Measurements from ENCODE around the gene UIMC1.

The UIMC1 gene

GRCh38 chr5:176865964-176866363 lies 140.6 kb downstream of the UIMC1 start:
- DNase-seq: no peak

- no peak for DNase-seq
Measured at GRCh38 chr5:176864755-176865154, 141.8 kb downstream of the UIMC1 start.

DNA sequence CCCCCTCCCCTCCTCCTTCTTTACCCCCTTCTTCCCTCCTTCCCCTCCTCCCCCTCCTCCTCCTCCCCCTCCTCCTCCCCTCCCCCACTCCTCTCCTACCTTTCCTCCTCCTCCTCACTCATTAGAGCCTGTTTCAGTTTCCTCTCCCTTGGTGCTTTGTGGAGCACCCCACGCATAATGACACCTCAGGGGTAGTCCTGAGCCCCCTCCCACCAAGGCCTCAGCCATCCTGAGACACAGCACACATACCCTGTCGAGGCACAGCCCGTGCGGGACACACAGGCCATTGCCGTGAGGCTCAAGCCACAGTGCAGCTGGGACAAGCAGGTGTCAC lies 142.8 kb downstream of the UIMC1 start:
- no peak for DNase-seq

DNA sequence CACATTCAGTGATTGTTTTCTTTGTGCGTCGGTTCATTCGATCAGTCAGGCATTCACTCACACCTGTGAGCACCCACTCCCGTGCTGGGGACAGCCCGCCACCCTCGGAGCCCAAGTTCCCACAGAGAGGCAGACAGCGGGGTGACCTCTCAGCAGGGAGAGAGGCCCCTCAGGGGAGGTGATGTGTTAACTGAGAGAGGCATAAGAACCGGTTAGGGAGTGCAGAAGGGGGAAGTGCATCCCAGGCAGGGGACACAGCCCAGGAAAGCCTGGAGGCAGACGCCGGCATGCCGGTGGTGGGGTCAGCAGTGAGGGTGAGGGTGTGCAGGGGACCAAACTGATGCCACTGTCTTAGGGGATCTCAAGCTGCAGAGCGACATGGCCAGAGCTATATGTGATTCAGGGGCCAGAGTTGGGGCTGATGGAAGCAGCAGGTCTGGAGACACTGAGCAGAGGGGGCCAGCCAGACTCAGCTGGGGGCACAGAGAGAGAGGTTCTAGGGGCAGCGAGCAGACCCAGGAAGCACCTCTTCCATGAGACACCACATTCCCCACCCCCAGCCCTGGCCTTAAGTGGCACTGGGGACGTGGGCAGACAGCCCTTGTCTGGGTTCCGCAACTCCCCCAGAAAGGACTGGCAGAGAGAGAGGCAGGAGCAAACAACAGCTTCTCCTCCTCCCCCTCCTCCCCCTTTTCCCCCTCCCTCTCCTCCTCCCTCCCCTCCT lies 143.4 kb downstream of the UIMC1 start:
- no peak for DNase-seq

DNA sequence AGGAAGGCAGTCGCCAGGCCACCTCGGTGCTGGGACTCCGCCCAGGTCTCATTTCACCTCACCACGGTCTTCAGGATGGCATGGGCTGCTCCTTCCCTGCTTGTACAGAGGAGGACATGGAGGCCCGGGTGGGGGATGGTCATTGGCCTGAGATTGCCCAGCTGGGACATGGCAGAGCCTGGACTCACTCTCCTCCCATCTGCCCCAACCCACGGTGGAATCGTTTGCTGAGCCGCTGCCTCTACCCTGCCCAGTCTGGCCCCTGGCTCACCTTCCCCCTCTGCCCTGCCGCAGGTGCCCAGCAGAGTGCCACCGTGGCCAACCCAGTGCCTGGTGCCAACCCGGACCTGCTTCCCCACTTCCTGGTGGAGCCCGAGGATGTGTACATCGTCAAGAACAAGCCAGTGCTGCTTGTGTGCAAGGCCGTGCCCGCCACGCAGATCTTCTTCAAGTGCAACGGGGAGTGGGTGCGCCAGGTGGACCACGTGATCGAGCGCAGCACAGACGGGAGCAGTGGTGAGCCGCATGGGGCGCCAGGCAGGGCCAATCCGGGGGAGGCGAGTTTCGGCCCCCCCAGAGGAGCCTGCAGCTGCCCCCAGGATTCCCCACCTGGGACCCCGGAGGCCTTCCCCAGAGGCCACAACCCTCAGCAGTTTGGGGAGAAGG lies 144.1 kb downstream of the UIMC1 start:
- no peak for DNase-seq

GRCh38 chr5:176861276-176861675 lies 145.3 kb downstream of the UIMC1 start:
- no peak for DNase-seq

DNA sequence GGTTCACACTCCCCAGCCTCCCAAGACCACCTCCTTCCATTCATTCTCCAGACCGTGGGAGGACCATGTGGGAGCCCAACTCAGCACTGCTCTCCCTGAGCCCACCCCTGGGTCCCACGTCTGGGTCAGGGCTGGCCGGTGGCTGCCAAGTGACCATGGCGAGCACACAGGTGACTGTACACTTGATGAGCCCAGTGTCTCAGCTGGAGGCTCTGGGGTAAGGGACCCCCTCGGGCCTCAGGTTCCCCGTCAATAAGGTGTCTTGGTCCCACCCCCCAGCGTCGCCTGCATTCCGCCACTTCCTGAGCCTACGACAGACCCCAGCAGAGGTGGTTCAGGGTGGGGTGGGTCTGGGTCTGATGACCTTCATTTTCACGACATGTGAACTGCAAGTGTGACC lies 146.2 kb downstream of the UIMC1 start:
- no peak for DNase-seq

- DNase-seq: no peak
Measured at GRCh38 chr5:176859916-176860315, 146.7 kb downstream of the UIMC1 start.

- no peak for DNase-seq
Measured at GRCh38 chr5:176857894-176858273, 148.7 kb downstream of the UIMC1 start.

GRCh38 chr5:176857216-176857893 lies 149.2 kb downstream of the UIMC1 start:
- DNase-seq: no peak

DNA sequence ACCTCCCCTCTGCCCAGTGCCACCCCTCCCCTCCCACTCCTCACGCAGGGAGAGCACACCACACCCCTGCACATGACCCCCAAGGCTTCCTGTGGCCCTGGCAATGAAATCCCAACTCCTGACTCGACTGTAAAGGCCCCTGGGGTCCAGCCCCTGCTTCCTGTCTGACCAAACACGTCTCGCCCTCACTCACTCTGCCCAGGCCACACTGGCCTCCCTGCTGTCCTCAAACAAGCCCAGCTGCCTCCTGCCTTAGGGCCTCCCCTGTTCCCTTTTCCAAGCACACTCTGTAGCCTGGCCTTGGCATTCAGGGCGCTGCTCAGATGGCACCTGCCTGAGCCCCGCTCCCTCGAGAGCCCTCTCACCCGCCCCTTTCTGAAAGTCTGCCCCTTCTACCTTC lies 149.8 kb downstream of the UIMC1 start:
- DNase-seq: no peak

DNA sequence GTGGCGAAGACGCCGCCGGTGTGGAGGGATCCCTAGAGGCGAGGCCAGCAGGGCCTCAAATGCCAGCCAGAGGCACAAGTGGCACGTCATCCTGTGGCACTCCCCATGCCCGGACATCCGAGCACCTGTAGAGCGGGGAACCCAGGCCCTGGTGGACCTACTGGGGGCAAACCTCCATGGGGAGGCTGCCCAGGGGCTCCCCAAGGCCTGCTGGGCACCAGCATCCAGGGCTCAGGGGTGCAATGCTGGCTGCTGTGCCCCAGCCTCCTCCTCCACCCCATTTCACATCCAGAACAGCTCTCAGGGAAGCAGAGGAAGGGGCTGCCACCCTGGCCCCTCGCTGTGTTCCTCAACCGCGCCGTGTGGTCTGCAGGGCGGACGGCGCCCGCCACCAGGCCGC lies 151.0 kb downstream of the UIMC1 start:
- DNase-seq: no peak

All from NCI-H524 treated with DMSO at 0.1 percent for 48 hours (cell line).